Measurements from ENCODE around the gene ABCC4. TPM values are rescaled to one million over a fixed set of nuclear protein-coding genes. Genes with fewer than 3 reads are reported as not detected.

The ABCC4 gene
- total RNA-seq, 1 experiment from 2014 or later = 17.0 TPM

- CTCF ChIA-PET = no interaction called here
- H3K4me1 ChIP-seq (replicated peaks; ENCODE audit: insufficient read depth) = no peaks in the 10 kb centered on the region
- no peak overlapping the region for H3K27ac ChIP-seq
- H3K9me2 ChIP-seq (ENCODE audit: insufficient read depth) = no peaks in the 10 kb centered on the region
- no peaks in the 10 kb centered on the region for H3K36me3 ChIP-seq (ENCODE audit: low read depth)
- H3F3A ChIP-seq (ENCODE audit: insufficient read depth, low read depth) = no peaks in the 10 kb centered on the region
- H3K79me2 ChIP-seq (ENCODE audit: low read depth) = no peaks in the 10 kb centered on the region
- no peaks in the 10 kb centered on the region; the same call in 1 of the 2 replicates for H3K9me3 ChIP-seq (ENCODE audit: insufficient read depth, low read depth)
- no peak overlapping the region for H3K4me2 ChIP-seq
- POLR2A ChIA-PET (ENCODE audit: unreplicated experiment) = no interaction called here
- no peak for DNase-seq
- TF ChIP-seq EZH2 (IDR thresholded peaks at IDR 0.05; ENCODE audit: low read depth) (no peak), CTCF (conservative IDR thresholded peaks at IDR 0.05) (no peak)
- no peak overlapping the region for H2AFZ ChIP-seq
- BruUV-seq (replicated peaks) = no TSS peak
- intact Hi-C loops (cut with micrococcal nuclease; ENCODE audit: unreplicated experiment) = no loop called here
- H3K27me3 ChIP-seq (ENCODE audit: insufficient read depth, low read depth) = no peaks in the 10 kb centered on the region
- no peak overlapping the region for H3K4me3 ChIP-seq
- no peaks in the 10 kb centered on the region for H4K20me1 ChIP-seq (ENCODE audit: insufficient read depth)
Measured at GRCh38 chr13:95151942-95152587, 149.2 kb downstream of the ABCC4 start.

- no peak for DNase-seq
- no peaks in the 10 kb centered on the region; the same call in 1 of the 2 replicates for H3K9me3 ChIP-seq (ENCODE audit: insufficient read depth, low read depth)
- H4K20me1 ChIP-seq (ENCODE audit: insufficient read depth) = no peaks in the 10 kb centered on the region
- no TSS peak for BruUV-seq (replicated peaks)
- no peaks in the 10 kb centered on the region for H3K4me1 ChIP-seq (replicated peaks; ENCODE audit: insufficient read depth)
- no peaks in the 10 kb centered on the region for H3K9me2 ChIP-seq (ENCODE audit: insufficient read depth)
- no peak overlapping the region for H3K4me3 ChIP-seq
- TF ChIP-seq CTCF (conservative IDR thresholded peaks at IDR 0.05) (no peak), EZH2 (IDR thresholded peaks at IDR 0.05; ENCODE audit: low read depth) (no peak)
- H3K27me3 ChIP-seq (ENCODE audit: insufficient read depth, low read depth) = no peaks in the 10 kb centered on the region
- no peak overlapping the region for H2AFZ ChIP-seq
- no peaks in the 10 kb centered on the region for H3F3A ChIP-seq (ENCODE audit: insufficient read depth, low read depth)
- H3K79me2 ChIP-seq (ENCODE audit: low read depth) = no peaks in the 10 kb centered on the region
- H3K4me2 ChIP-seq = no peak overlapping the region
- POLR2A ChIA-PET (ENCODE audit: unreplicated experiment) = no interaction called here
- H3K27ac ChIP-seq = no peak overlapping the region
- H3K36me3 ChIP-seq (ENCODE audit: low read depth) = no peaks in the 10 kb centered on the region
- intact Hi-C loops (cut with micrococcal nuclease; ENCODE audit: unreplicated experiment) = no loop called here
- CTCF ChIA-PET = interaction anchor here (0.7 kb wide), 1 partner anchor 85 kb away, joined by 3 read pairs; no protein-coding TSS in a partner anchor
Measured at GRCh38 chr13:95150555-95150954, 150.7 kb downstream of the ABCC4 start.

GRCh38 chr13:95146486-95146885, 154.8 kb downstream of the ABCC4 start:
- Histone ChIP-seq H3K27me3 (ENCODE audit: insufficient read depth, low read depth) (no peaks in the 10 kb centered on the region), H3K4me2 (no peak overlapping the region), H3F3A (ENCODE audit: insufficient read depth, low read depth) (no peaks in the 10 kb centered on the region), H2AFZ (no peak overlapping the region), H3K9me2 (ENCODE audit: insufficient read depth) (no peaks in the 10 kb centered on the region), H3K4me3 (no peak overlapping the region), H3K36me3 (ENCODE audit: low read depth) (no peaks in the 10 kb centered on the region), H3K79me2 (ENCODE audit: low read depth) (no peaks in the 10 kb centered on the region), H3K9me3 (ENCODE audit: insufficient read depth, low read depth) (no peaks in the 10 kb centered on the region; the same call in 1 of the 2 replicates), H3K27ac (no peak overlapping the region), H3K4me1 (replicated peaks; ENCODE audit: insufficient read depth) (no peaks in the 10 kb centered on the region), H4K20me1 (ENCODE audit: insufficient read depth) (0 out of 2 replicates have a peak, but pooled peaks cover 2% of the 10 kb centered on the region)
- TF ChIP-seq CTCF (conservative IDR thresholded peaks at IDR 0.05) = no peak
- TF ChIP-seq EZH2 (IDR thresholded peaks at IDR 0.05; ENCODE audit: low read depth) = no peak
- POLR2A ChIA-PET (ENCODE audit: unreplicated experiment) = no interaction called here
- CTCF ChIA-PET = no interaction called here
- intact Hi-C loops (cut with micrococcal nuclease; ENCODE audit: unreplicated experiment) = no loop called here
- no peak for DNase-seq
- BruUV-seq (replicated peaks) = no TSS peak

Data from PC-9 (cell line).